Measurements from ENCODE around the gene KRT20. TPM values are rescaled to one million over a fixed set of nuclear protein-coding genes. Genes with fewer than 3 reads are reported as not detected.

Gene KRT20
- total and polyA plus RNA-seq, 2 of the 13 experiments (the other 11 are each of a cell fraction or from before 2014, with no cell fraction given): 0.13 to 0.20 TPM

GRCh38 chr17:40915199-40915661 is 30.2 kb upstream of the KRT20 start (continued):
- TF ChIP-seq ZHX1 (CRISPR knock-in tag; IDR thresholded peaks at IDR 0.05; ENCODE audit: low read depth): no peak
- no peak for TF ChIP-seq PRMT3 (CRISPR knock-in tag; IDR thresholded peaks at IDR 0.05; ENCODE audit: borderline replicate concordance, low read depth)
- peak; percentile 24; the same call in 1 of the 2 replicates for TF ChIP-seq ZBTB25 (CRISPR knock-in tag; IDR thresholded peaks at IDR 0.05)
- no peak for TF ChIP-seq ZFP41 (CRISPR knock-in tag; IDR thresholded peaks at IDR 0.05; ENCODE audit: borderline replicate concordance)
- peak; percentile 83 for TF ChIP-seq NCOA2 (CRISPR knock-in tag; IDR thresholded peaks at IDR 0.05)
- TF ChIP-seq TFE3 (CRISPR knock-in tag; IDR thresholded peaks at IDR 0.05): peak; percentile 38; the same call in 1 of the 2 replicates
- TF ChIP-seq FOXA1 (IDR thresholded peaks at IDR 0.05): peak; percentile 17; the same call in 1 of the 2 replicates
- TF ChIP-seq FOXA1 (CRISPR knock-in tag; IDR thresholded peaks at IDR 0.05): no peak; the same call in 1 of the 2 replicates
- TF ChIP-seq ZNF746 (CRISPR knock-in tag; IDR thresholded peaks at IDR 0.05): no peak
- no peak for TF ChIP-seq NR2F6 (IDR thresholded peaks at IDR 0.05)
- peak; percentile 30; the same call in 1 of the 2 replicates for TF ChIP-seq NR2F6 (CRISPR knock-in tag; IDR thresholded peaks at IDR 0.05)
- TF ChIP-seq ZNF639 (CRISPR knock-in tag; conservative IDR thresholded peaks at IDR 0.05): no peak
- peak; percentile 94 for TF ChIP-seq ARID3A (IDR thresholded peaks at IDR 0.05; ENCODE audit: low read depth, low read length)
- TF ChIP-seq ETS1 (CRISPR knock-in tag; IDR thresholded peaks at IDR 0.05): no peak
- peak; percentile 58; the same call in 1 of the 2 replicates for TF ChIP-seq RCOR2 (CRISPR knock-in tag; IDR thresholded peaks at IDR 0.05)
- 0 out of 2 replicates have a peak, but pooled peaks have one; percentile 18 for TF ChIP-seq LCORL (IDR thresholded peaks at IDR 0.05)
- no peak for TF ChIP-seq LCORL (CRISPR knock-in tag; IDR thresholded peaks at IDR 0.05)
- TF ChIP-seq TFAP4 (IDR thresholded peaks at IDR 0.05; ENCODE audit: borderline replicate concordance, low read depth): no peak
- peak; percentile 62; the same call in 1 of the 2 replicates for TF ChIP-seq FOXA3 (CRISPR knock-in tag; IDR thresholded peaks at IDR 0.05)
- TF ChIP-seq ZNF572 (CRISPR knock-in tag; IDR thresholded peaks at IDR 0.05): no peak
- TF ChIP-seq IRF2 (CRISPR knock-in tag; IDR thresholded peaks at IDR 0.05): no peak

Measured in HepG2 (cell line).